SU-DHL-6 (cell line): ENCODE results near the gene INTS7.

ENCODE experiments used
- EZH2phosphoT487 ChIP-seq: fragments of 200-600 bp; sonication (generic), shearing (Covaris generic); conservative IDR thresholded peaks from 2 replicates; pipeline ENCODE4 v1.6.1; 2018; ENCODE audit warnings: mild to moderate bottlenecking, antibody characterized with exemption, low read length, moderate library complexity, mixed read lengths
- TF ChIP-seq, protein P1 (sequence below): fragments of 200-600 bp; sonication (generic); IDR thresholded peaks from one replicate; pipeline ENCODE4 v1.5.1; 2017; ENCODE audit warnings: antibody characterized with exemption, mild to moderate bottlenecking, low read length, moderate library complexity; ENCODE audit not compliant: insufficient read depth, poor library complexity, severe bottlenecking

DNA sequence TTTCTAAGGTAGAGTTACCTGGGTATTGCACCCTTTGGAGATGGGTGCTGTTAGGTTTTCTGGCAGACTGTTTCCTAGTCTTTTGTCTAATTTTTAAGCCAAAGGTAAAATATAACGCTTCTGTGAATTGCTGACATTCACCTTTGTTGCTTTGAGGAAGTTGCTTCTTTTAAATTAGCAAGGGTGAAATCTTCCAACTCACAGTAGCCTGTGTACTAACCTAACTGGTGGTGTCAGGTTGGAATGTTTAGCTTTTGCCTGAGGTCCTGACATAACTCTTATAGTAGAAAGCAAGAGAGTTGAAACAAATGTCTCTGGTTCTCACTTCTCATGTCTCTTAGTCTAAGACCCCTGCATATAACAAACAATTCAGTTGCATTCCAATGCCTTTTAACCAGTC, 143.6 kb downstream of the INTS7 start:
- TF ChIP-seq, protein P1, sequence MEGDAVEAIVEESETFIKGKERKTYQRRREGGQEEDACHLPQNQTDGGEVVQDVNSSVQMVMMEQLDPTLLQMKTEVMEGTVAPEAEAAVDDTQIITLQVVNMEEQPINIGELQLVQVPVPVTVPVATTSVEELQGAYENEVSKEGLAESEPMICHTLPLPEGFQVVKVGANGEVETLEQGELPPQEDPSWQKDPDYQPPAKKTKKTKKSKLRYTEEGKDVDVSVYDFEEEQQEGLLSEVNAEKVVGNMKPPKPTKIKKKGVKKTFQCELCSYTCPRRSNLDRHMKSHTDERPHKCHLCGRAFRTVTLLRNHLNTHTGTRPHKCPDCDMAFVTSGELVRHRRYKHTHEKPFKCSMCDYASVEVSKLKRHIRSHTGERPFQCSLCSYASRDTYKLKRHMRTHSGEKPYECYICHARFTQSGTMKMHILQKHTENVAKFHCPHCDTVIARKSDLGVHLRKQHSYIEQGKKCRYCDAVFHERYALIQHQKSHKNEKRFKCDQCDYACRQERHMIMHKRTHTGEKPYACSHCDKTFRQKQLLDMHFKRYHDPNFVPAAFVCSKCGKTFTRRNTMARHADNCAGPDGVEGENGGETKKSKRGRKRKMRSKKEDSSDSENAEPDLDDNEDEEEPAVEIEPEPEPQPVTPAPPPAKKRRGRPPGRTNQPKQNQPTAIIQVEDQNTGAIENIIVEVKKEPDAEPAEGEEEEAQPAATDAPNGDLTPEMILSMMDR: no peak
- TF ChIP-seq EZH2phosphoT487: no peak
